Measurements from ENCODE around the gene TPRA1. TPM values are rescaled to one million over a fixed set of nuclear protein-coding genes. Genes with fewer than 3 reads are reported as not detected.
"Not testable (repeated sequence)": the region's sequence is repeated elsewhere in the genome, so short reads cannot be mapped to it uniquely, and the experiment has no call there.

Gene TPRA1
- total RNA-seq, 6 experiments from 2014 or later: 38.8 to 47.5 (median 43.8) TPM

- H3K9me3 Mint-ChIP-seq: no peaks in the 10 kb centered on the region
- peaks cover 2% of the 10 kb centered on the region for H3K27me3 Mint-ChIP-seq (ENCODE audit: insufficient read depth)
- peaks cover 44% of the 10 kb centered on the region for H3K4me1 Mint-ChIP-seq (ENCODE audit: low read depth)
- no peak for DNase-seq
- H3K36me3 Mint-ChIP-seq (ENCODE audit: low read depth): peaks cover 40% of the 10 kb centered on the region
- no peak for TF ChIP-seq CTCF (IDR thresholded peaks at IDR 0.05)
- no peak overlapping the region; the same call in 1 of the 2 replicates for H3K27ac Mint-ChIP-seq
- no peak overlapping the region for H3K4me3 Mint-ChIP-seq
Observed at GRCh38 chr3:127608362-127608718, 17.8 kb upstream of the TPRA1 start.

GRCh38 chr3:127607675-127608361, 17.3 kb upstream of the TPRA1 start:
- H3K9me3 Mint-ChIP-seq: no peaks in the 10 kb centered on the region
- TF ChIP-seq CTCF (IDR thresholded peaks at IDR 0.05): no peak
- no peak overlapping the region for H3K4me3 Mint-ChIP-seq
- peaks cover 40% of the 10 kb centered on the region for H3K36me3 Mint-ChIP-seq (ENCODE audit: low read depth)
- no peaks in the 10 kb centered on the region; the same call in 1 of the 2 replicates for H3K27me3 Mint-ChIP-seq (ENCODE audit: insufficient read depth)
- H3K4me1 Mint-ChIP-seq (ENCODE audit: low read depth): peaks cover 39% of the 10 kb centered on the region
- no peak for DNase-seq
- H3K27ac Mint-ChIP-seq: no peak overlapping the region

GRCh38 chr3:127606981-127607595, 16.6 kb upstream of the TPRA1 start:
- Mint-ChIP-seq H3K4me1 (ENCODE audit: low read depth) (peaks cover 32% of the 10 kb centered on the region), H3K36me3 (ENCODE audit: low read depth) (peaks cover 38% of the 10 kb centered on the region), H3K27me3 (ENCODE audit: insufficient read depth) (no peaks in the 10 kb centered on the region; the same call in 1 of the 2 replicates), H3K4me3 (no peak overlapping the region), H3K9me3 (no peaks in the 10 kb centered on the region), H3K27ac (no peak overlapping the region)
- no peak for TF ChIP-seq CTCF (IDR thresholded peaks at IDR 0.05)
- DNase-seq: no peak

- H3K9me3 Mint-ChIP-seq: no peaks in the 10 kb centered on the region
- H3K27ac Mint-ChIP-seq: no peak overlapping the region
- H3K4me3 Mint-ChIP-seq: no peak overlapping the region
- TF ChIP-seq CTCF (IDR thresholded peaks at IDR 0.05): no peak
- peaks cover 28% of the 10 kb centered on the region for H3K4me1 Mint-ChIP-seq (ENCODE audit: low read depth)
- H3K36me3 Mint-ChIP-seq (ENCODE audit: low read depth): peaks cover 35% of the 10 kb centered on the region
- DNase-seq: no peak
- no peaks in the 10 kb centered on the region; the same call in 1 of the 2 replicates for H3K27me3 Mint-ChIP-seq (ENCODE audit: insufficient read depth)
Observed at GRCh38 chr3:127606086-127606805, 15.7 kb upstream of the TPRA1 start.

- H3K36me3 Mint-ChIP-seq (ENCODE audit: low read depth): peaks cover 35% of the 10 kb centered on the region
- DNase-seq: not testable (repeated sequence)
Observed at GRCh38 chr3:127605547-127605946, 15.0 kb upstream of the TPRA1 start.

More at GRCh38 chr3:127605547-127605946, 15.0 kb upstream of the TPRA1 start:
- not testable (repeated sequence) for H3K27ac Mint-ChIP-seq; H3K9me3 Mint-ChIP-seq; H3K4me3 Mint-ChIP-seq; H3K27me3 Mint-ChIP-seq (ENCODE audit: insufficient read depth)
- peaks cover 32% of the 10 kb centered on the region for H3K4me1 Mint-ChIP-seq (ENCODE audit: low read depth)

All from HFFc6 (cell line).